HEK293 (cell line): Measurements from ENCODE around the gene TLE4.

Experiments
- CTCF ChIA-PET: fragments of 350-600 bp; formaldehyde crosslinking; extraction: SDS; loops from one replicate; lab custom pipeline; 2021; ENCODE audit warnings: antibody characterized with exemption; lab: Yijun Ruan, JAX
- POLR2A ChIA-PET: fragments of 300-600 bp; formaldehyde crosslinking; extraction: SDS; loops from one replicate; lab custom pipeline; 2020; ENCODE audit warnings: antibody characterized with exemption, inconsistent platforms; lab: Yijun Ruan, JAX
- H3K27ac ChIP-seq: fragments of 200-500 bp; sonication (Bioruptor generic); 2 replicates; pipeline ENCODE4 v1.5.1; 2014; ENCODE audit warnings: low read depth, low read length, control low read depth, inconsistent platforms; ENCODE audit errors: extremely low read depth
- H3K36me3 ChIP-seq, 2 experiments: fragments of 200-500 bp in 1 of 2; sonication (Bioruptor generic) in 1 of 2; 1 replicate in 1 of 2; 2 replicates in 1 of 2; pipeline ENCODE4 v1.5.1; 2014 to 2017; ENCODE audit warnings: inconsistent platforms in 2 of 2, low read length in 2 of 2; ENCODE audit not compliant: control insufficient read depth in 2 of 2, insufficient read depth in 1 of 2
- H3K4me1 ChIP-seq: fragments of 200-500 bp; sonication (Bioruptor generic); 2 replicates; pipeline ENCODE4 v1.5.1; 2014; ENCODE audit warnings: mild to moderate bottlenecking, low read length, inconsistent platforms; ENCODE audit not compliant: control insufficient read depth, insufficient read depth
- H3K4me3 ChIP-seq: 2 replicates; pipeline ENCODE4 v1.5.1; 2011; ENCODE audit warnings: low read depth, mild to moderate bottlenecking, control low read depth, low read length, moderate library complexity
- H3K9me3 ChIP-seq: fragments of 200-500 bp; sonication (Bioruptor generic); 2 replicates; pipeline ENCODE4 v1.5.1; 2014; ENCODE audit warnings: low read depth, low read length, inconsistent platforms; ENCODE audit not compliant: control insufficient read depth, insufficient read depth
- EGR2 ChIP-seq: fragments of 450-650 bp; formaldehyde crosslinking; IDR thresholded peaks from 2 replicates; pipeline ENCODE4 v1.5.1; 2016; ENCODE audit warnings: low read depth, missing biosample characterization, missing genetic modification characterization
- RBAK ChIP-seq: fragments of 450-650 bp; formaldehyde crosslinking; IDR thresholded peaks from 2 replicates; pipeline ENCODE4 v1.5.1; 2016; ENCODE audit warnings: missing biosample characterization, missing genetic modification characterization
- SALL2 ChIP-seq: fragments of 450-650 bp; formaldehyde crosslinking; IDR thresholded peaks from 2 replicates; pipeline ENCODE4 v1.5.0; 2017; ENCODE audit warnings: missing biosample characterization, mild to moderate bottlenecking, missing genetic modification characterization, borderline replicate concordance
- TCF7L2 ChIP-seq: IDR thresholded peaks from 2 replicates; pipeline ENCODE4 v1.6.1; 2011; ENCODE audit warnings: low read depth, mild to moderate bottlenecking, inconsistent platforms, low read length, moderate library complexity, borderline replicate concordance
- TRIM28 ChIP-seq: IDR thresholded peaks from 2 replicates; pipeline ENCODE4 v1.6.1; 2011; ENCODE audit warnings: low read length, control low read depth, borderline replicate concordance
- WT1 ChIP-seq: fragments of 450-650 bp; formaldehyde crosslinking; IDR thresholded peaks from 2 replicates; pipeline ENCODE4 v1.5.1; 2016; ENCODE audit warnings: missing biosample characterization, missing genetic modification characterization
- ZFHX2 ChIP-seq: fragments of 450-650 bp; formaldehyde crosslinking; conservative IDR thresholded peaks from 2 replicates; pipeline ENCODE4 v1.5.1; 2016; ENCODE audit warnings: missing biosample characterization, missing genetic modification characterization
- ZFP69B ChIP-seq: fragments of 450-650 bp; formaldehyde crosslinking; IDR thresholded peaks from 2 replicates; pipeline ENCODE4 v1.5.1; 2016; ENCODE audit warnings: missing biosample characterization, missing genetic modification characterization
- ZNF350 ChIP-seq: fragments of 450-650 bp; formaldehyde crosslinking; IDR thresholded peaks from 2 replicates; pipeline ENCODE4 v1.5.0; 2017; ENCODE audit warnings: missing biosample characterization, mild to moderate bottlenecking, missing genetic modification characterization
- ZNF629 ChIP-seq: fragments of 450-650 bp; formaldehyde crosslinking; IDR thresholded peaks from 2 replicates; pipeline ENCODE4 v1.5.1; 2017; ENCODE audit warnings: missing biosample characterization, missing genetic modification characterization
- ZNF654 ChIP-seq: fragments of 450-650 bp; formaldehyde crosslinking; IDR thresholded peaks from 2 replicates; pipeline ENCODE4 v1.5.1; 2016; ENCODE audit warnings: low read depth, missing biosample characterization, missing genetic modification characterization
- TF ChIP-seq, protein P1 (sequence below): fragments of 450-650 bp; formaldehyde crosslinking; IDR thresholded peaks from 2 replicates; pipeline ENCODE4 v1.5.1; 2016; ENCODE audit warnings: missing biosample characterization, missing genetic modification characterization
- TF ChIP-seq, protein P2 (sequence below): fragments of 450-650 bp; formaldehyde crosslinking; IDR thresholded peaks from 2 replicates; pipeline ENCODE4 v1.5.1; 2017; ENCODE audit warnings: missing biosample characterization, mild to moderate bottlenecking, missing genetic modification characterization, moderate library complexity
- TF ChIP-seq, protein P3 (sequence below): fragments of 450-650 bp; formaldehyde crosslinking; IDR thresholded peaks from 2 replicates; pipeline ENCODE4 v1.5.1; 2016; ENCODE audit warnings: missing biosample characterization, missing genetic modification characterization
- TF ChIP-seq, protein P4 (sequence below): fragments of 450-650 bp; formaldehyde crosslinking; IDR thresholded peaks from 2 replicates; pipeline ENCODE4 v1.5.1; 2016; ENCODE audit warnings: missing biosample characterization, missing genetic modification characterization

The TLE4 gene

DNA sequence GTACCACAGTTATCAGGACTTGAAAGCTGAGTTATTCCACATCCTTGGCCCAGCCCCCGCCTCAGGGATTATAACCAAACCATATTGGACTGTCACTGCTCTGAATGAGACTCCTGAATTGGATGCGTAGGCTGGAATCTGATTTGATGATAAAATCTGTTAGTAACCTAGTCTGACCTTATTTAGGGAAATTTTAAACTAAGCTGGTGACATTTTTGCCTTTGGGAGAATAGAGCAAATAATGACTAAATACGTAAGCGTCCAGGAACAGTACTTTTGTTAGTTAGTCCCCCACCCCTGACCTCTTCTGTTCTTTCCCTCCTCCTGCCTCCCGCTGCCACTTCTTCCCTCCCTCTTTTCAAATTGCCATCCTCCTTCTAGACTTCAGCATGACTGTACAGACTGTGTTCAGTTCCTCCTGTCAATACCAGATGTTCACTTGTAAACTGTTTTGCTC, 92.6 kb downstream of the TLE4 start:
- H3K36me3 ChIP-seq = peaks cover 0 to 6% of the 10 kb centered on the region in 2 experiments; a peak in 1 of 3 replicates
- H3K27ac ChIP-seq = no peak overlapping the region
- H3K9me3 ChIP-seq = no peaks in the 10 kb centered on the region
- no peak overlapping the region for H3K4me3 ChIP-seq
- TF ChIP-seq TRIM28 (peak; percentile 62; the same call in 1 of the 2 replicates), ZFP69B (tag by site-specific recombination) (no peak), ZNF654 (tag by site-specific recombination) (no peak), WT1 (tag by site-specific recombination) (0 out of 2 replicates have a peak, but pooled peaks have one; percentile 10), TCF7L2 (peak; percentile 56), ZNF629 (tag by site-specific recombination) (no peak)
- TF ChIP-seq, protein P1, sequence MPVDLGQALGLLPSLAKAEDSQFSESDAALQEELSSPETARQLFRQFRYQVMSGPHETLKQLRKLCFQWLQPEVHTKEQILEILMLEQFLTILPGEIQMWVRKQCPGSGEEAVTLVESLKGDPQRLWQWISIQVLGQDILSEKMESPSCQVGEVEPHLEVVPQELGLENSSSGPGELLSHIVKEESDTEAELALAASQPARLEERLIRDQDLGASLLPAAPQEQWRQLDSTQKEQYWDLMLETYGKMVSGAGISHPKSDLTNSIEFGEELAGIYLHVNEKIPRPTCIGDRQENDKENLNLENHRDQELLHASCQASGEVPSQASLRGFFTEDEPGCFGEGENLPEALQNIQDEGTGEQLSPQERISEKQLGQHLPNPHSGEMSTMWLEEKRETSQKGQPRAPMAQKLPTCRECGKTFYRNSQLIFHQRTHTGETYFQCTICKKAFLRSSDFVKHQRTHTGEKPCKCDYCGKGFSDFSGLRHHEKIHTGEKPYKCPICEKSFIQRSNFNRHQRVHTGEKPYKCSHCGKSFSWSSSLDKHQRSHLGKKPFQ (tag by site-specific recombination) = no peak
- TF ChIP-seq, protein P2, sequence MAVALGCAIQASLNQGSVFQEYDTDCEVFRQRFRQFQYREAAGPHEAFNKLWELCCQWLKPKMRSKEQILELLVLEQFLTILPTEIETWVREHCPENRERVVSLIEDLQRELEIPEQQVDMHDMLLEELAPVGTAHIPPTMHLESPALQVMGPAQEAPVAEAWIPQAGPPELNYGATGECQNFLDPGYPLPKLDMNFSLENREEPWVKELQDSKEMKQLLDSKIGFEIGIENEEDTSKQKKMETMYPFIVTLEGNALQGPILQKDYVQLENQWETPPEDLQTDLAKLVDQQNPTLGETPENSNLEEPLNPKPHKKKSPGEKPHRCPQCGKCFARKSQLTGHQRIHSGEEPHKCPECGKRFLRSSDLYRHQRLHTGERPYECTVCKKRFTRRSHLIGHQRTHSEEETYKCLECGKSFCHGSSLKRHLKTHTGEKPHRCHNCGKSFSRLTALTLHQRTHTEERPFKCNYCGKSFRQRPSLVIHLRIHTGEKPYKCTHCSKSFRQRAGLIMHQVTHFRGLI (tag by site-specific recombination) = no peak
- TF ChIP-seq, protein P3, sequence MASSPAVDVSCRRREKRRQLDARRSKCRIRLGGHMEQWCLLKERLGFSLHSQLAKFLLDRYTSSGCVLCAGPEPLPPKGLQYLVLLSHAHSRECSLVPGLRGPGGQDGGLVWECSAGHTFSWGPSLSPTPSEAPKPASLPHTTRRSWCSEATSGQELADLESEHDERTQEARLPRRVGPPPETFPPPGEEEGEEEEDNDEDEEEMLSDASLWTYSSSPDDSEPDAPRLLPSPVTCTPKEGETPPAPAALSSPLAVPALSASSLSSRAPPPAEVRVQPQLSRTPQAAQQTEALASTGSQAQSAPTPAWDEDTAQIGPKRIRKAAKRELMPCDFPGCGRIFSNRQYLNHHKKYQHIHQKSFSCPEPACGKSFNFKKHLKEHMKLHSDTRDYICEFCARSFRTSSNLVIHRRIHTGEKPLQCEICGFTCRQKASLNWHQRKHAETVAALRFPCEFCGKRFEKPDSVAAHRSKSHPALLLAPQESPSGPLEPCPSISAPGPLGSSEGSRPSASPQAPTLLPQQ (tag by site-specific recombination) = no peak
- TF ChIP-seq, protein P4, sequence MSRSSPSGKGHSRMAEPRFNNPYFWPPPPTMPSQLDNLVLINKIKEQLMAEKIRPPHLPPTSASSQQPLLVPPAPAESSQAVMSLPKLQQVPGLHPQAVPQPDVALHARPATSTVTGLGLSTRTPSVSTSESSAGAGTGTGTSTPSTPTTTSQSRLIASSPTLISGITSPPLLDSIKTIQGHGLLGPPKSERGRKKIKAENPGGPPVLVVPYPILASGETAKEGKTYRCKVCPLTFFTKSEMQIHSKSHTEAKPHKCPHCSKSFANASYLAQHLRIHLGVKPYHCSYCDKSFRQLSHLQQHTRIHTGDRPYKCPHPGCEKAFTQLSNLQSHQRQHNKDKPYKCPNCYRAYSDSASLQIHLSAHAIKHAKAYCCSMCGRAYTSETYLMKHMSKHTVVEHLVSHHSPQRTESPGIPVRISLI (tag by site-specific recombination) = no peak
- TF ChIP-seq, all 188 proteins: peak for 3
- ChIA-PET POLR2A (no interaction called here), CTCF (no interaction called here)
- H3K4me1 ChIP-seq = no peaks in the 10 kb centered on the region

DNA sequence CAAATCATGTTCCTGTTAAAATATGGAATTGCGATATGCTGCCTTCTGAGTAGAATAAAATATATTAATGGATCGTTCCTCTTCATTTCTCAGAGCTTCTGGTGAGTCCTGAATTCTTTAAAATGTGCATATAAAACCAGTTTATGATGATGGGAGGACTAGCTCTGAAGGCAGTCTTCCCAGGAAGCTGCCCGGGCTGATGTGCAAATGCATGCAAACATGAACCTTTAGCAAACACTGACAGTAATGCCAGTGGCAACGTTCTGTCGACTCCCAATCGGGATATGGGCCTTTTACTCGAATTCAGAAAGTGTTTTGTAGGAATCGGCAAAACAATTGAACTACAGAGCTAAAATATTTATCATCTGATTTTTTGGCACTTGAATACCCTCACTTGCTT, 93.6 kb downstream of the TLE4 start:
- ChIA-PET CTCF (no interaction called here), POLR2A (no interaction called here)
- Histone ChIP-seq H3K4me1 (no peaks in the 10 kb centered on the region), H3K27ac (no peak overlapping the region), H3K9me3 (no peaks in the 10 kb centered on the region), H3K36me3 (peaks cover 0 to 6% of the 10 kb centered on the region in 2 experiments; a peak in 1 of 3 replicates), H3K4me3 (no peak overlapping the region)
- TF ChIP-seq TCF7L2 (0 out of 2 replicates have a peak, but pooled peaks have one; percentile 13), RBAK (no peak)

DNA sequence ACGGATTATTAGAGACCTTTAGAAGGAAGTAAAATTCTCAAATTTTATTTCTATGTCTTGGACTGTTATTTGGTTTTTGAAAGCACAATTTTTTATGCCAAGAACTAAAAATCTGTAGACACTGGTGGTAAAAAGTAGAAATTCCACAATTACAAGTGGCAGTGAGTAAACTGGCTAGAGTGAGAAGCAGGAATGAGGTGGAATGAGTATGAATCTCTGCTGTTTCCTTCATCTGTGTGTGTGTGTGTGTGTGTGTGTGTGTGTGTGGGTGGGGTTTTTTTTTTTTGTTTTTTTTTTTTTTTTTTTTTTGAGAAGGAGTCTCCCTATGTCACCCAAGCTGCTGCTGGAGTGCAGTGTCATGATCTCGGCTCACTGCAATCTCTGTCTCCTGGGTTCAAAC, 94.2 kb downstream of the TLE4 start:
- ChIA-PET CTCF (no interaction called here), POLR2A (no interaction called here)
- 0 out of 2 replicates have a peak, but pooled peaks have one; percentile 26 for TF ChIP-seq EGR2
- TF ChIP-seq ZFHX2 (tag by site-specific recombination) = peak; percentile 45
- no peak for TF ChIP-seq SALL2
- TF ChIP-seq ZNF350 (tag by site-specific recombination) = no peak
- Histone ChIP-seq H3K9me3 (no peaks in the 10 kb centered on the region), H3K36me3 (peaks cover 0 to 6% of the 10 kb centered on the region in 2 experiments; a peak in 1 of 3 replicates), H3K4me1 (no peaks in the 10 kb centered on the region), H3K27ac (no peak overlapping the region), H3K4me3 (no peak overlapping the region)
